Thyroid gland (tissue), 4 donors: Measurements from ENCODE around the gene MID1.

Experiments used
- POLR2A ChIP-seq, 2 donors: fragments of 450-650 bp; IDR thresholded peaks; one replicate each; pipeline ENCODE4 v1.6.1; 2017; ENCODE audit warnings: antibody characterized with exemption in 2 of 2, mild to moderate bottlenecking in 2 of 2, moderate library complexity in 1 of 2
- TF ChIP-seq, protein P1 (sequence below), 6 experiments: fragments of 200-600 bp in 3 of 6; fragments of 450-650 bp in 3 of 6; sonication (generic) in 3 of 6; IDR thresholded peaks; one replicate each; pipeline ENCODE4 v1.5.1; 2016 to 2019; ENCODE audit warnings: antibody characterized with exemption in 6 of 6, mild to moderate bottlenecking in 2 of 6, inconsistent platforms in 1 of 6, moderate library complexity in 1 of 6

- no peak for TF ChIP-seq POLR2A (IDR thresholded peaks at IDR 0.05)
- TF ChIP-seq, protein P1, sequence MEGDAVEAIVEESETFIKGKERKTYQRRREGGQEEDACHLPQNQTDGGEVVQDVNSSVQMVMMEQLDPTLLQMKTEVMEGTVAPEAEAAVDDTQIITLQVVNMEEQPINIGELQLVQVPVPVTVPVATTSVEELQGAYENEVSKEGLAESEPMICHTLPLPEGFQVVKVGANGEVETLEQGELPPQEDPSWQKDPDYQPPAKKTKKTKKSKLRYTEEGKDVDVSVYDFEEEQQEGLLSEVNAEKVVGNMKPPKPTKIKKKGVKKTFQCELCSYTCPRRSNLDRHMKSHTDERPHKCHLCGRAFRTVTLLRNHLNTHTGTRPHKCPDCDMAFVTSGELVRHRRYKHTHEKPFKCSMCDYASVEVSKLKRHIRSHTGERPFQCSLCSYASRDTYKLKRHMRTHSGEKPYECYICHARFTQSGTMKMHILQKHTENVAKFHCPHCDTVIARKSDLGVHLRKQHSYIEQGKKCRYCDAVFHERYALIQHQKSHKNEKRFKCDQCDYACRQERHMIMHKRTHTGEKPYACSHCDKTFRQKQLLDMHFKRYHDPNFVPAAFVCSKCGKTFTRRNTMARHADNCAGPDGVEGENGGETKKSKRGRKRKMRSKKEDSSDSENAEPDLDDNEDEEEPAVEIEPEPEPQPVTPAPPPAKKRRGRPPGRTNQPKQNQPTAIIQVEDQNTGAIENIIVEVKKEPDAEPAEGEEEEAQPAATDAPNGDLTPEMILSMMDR (IDR thresholded peaks at IDR 0.05), result no peak
These were observed 222.2 kb downstream of the MID1 start for GRCh38 chrX:10398215-10398614.
